Kidney (tissue), 14 donors: Measurements from ENCODE around the gene AKT1. TPM values are rescaled to one million over a fixed set of nuclear protein-coding genes. Genes with fewer than 3 reads are reported as not detected.
A peak's percentile ranks its signal among the peaks of the same experiment; 100 is the strongest.

Experiments used
- DNase-seq, 5 donors: peaks; one replicate each; pipeline ENCODE4 v3.0.0-alpha.2; 2013 to 2020
- FAIRE-seq: peaks from 2 replicates; lab custom pipeline; 2012; peaks lifted over from hg19 to GRCh38; lab: Jason Lieb, UNC
- H3K27ac ChIP-seq, 2 donors: one replicate each; pipeline ENCODE4 v1.7.0; 2013; ENCODE audit warnings: low read depth in 2 of 2, low read length in 2 of 2, inconsistent platforms in 1 of 2
- H3K27me3 ChIP-seq: one replicate; pipeline ENCODE4 v1.7.1; 2013; ENCODE audit warnings: low read length, inconsistent platforms; ENCODE audit not compliant: control insufficient read depth, insufficient read depth
- H3K36me3 ChIP-seq, 3 donors: one replicate each; pipeline versions ENCODE4 v1.7.0 to v1.7.1; 2013; ENCODE audit warnings: low read length in 3 of 3, control low read depth in 1 of 3, inconsistent platforms in 1 of 3; ENCODE audit not compliant: insufficient read depth in 3 of 3, control insufficient read depth in 2 of 3
- H3K4me1 ChIP-seq, 3 donors: one replicate each; pipeline versions ENCODE4 v1.7.0 to v1.7.1; 2013; ENCODE audit warnings: low read length in 3 of 3, inconsistent platforms in 1 of 3, low read depth in 1 of 3; ENCODE audit not compliant: control insufficient read depth in 2 of 3, insufficient read depth in 2 of 3
- H3K4me3 ChIP-seq, 3 donors: one replicate each; pipeline versions ENCODE4 v1.7.0 to v1.8.1; 2013; ENCODE audit warnings: low read length in 3 of 3, control low read depth in 1 of 3, inconsistent platforms in 1 of 3
- H3K9ac ChIP-seq, 3 donors: one replicate each; pipeline versions ENCODE4 v1.7.0 to v1.7.1; 2013; ENCODE audit warnings: low read length in 3 of 3, control low read depth in 1 of 3, inconsistent platforms in 1 of 3
- H3K9me3 ChIP-seq, 3 donors: one replicate each; pipeline versions ENCODE4 v1.7.0 to v1.7.1; 2013; ENCODE audit warnings: low read length in 3 of 3, control low read depth in 1 of 3, inconsistent platforms in 1 of 3; ENCODE audit not compliant: control insufficient read depth in 2 of 3, insufficient read depth in 1 of 3
- CTCF ChIP-seq: IDR thresholded peaks from 3 replicates; pipeline ENCODE4 v1.5.1; 2012; ENCODE audit warnings: mild to moderate bottlenecking, moderate library complexity, borderline replicate concordance; ENCODE audit not compliant: insufficient read depth; ENCODE audit errors: extremely low read depth
- intact Hi-C: fragments of 100-400 bp; cut with DNase I; formaldehyde crosslinking; loops from one replicate; pipeline ENCODE4 v1.11.1; 2022
- polyA plus RNA-seq: library from polyadenylated mRNA; stranded (reverse); fragments of 350-450 nt; fragmentation: Illumina TruSeq; extraction: RNeasy Lipid Tissue Mini Kit (QIAGEN cat#74804); gene quantifications from one replicate; pipeline ENCODE4 v1.2.3, GENCODE V29; 2014; ENCODE audit warnings: low read depth, low replicate concordance; ENCODE audit not compliant: insufficient read depth
- total RNA-seq: library from RNA; stranded (reverse); fragmentation: NEBNext Ultra II Directional; extraction: Animal tissue kit (Norgen Biotek cat#: 25700); gene quantifications from one replicate; pipeline ENCODE4 v1.2.1, GENCODE V29; 2021
- donor health status: control.
- donor health status: control.
- donor health status: control.
- donor health status: control.
- donor health status: control.
- donor health status: DM: yes; HTN: yes; CAD: no.
- donor health status: Normal renal cell carcinoma (clear cell type).

The AKT1 gene
- total and polyA plus RNA-seq, 2 donors from 2014 or later = 70.6 to 125 TPM

GRCh38 chr14:104766863-104767633 is 28.5 kb downstream of the AKT1 start:
- intact Hi-C loops = no loop called here
- DNase-seq (no peak), FAIRE-seq (no peak)
- peaks cover 0 to 3% (median 0%) of the 10 kb centered on the region in 3 donors for H3K9me3 ChIP-seq
- no peak for TF ChIP-seq CTCF
- peak overlapping the region; percentile 23 to 34 for H3K27ac ChIP-seq
- H3K4me3 ChIP-seq = no peak overlapping the region
- no peak overlapping the region for H3K9ac ChIP-seq
- peaks cover 0 to 7% (median 0%) of the 10 kb centered on the region in 3 donors for H3K4me1 ChIP-seq
- H3K27me3 ChIP-seq = no peaks in the 10 kb centered on the region
- no peaks in the 10 kb centered on the region for H3K36me3 ChIP-seq

- intact Hi-C loops = no loop called here
- no peak overlapping the region for H3K9ac ChIP-seq
Measured at GRCh38 chr14:104766256-104766862, 29.2 kb downstream of the AKT1 start.

GRCh38 chr14:104765517-104765916 is 30.0 kb downstream of the AKT1 start:
- no peak overlapping the region for H3K4me3 ChIP-seq
- FAIRE-seq (no peak), DNase-seq (no peak)
- no peaks in the 10 kb centered on the region for H3K27me3 ChIP-seq
- H3K36me3 ChIP-seq = peaks cover 0 to 5% (median 0%) of the 10 kb centered on the region in 3 donors
- intact Hi-C loops = no loop called here
- H3K4me1 ChIP-seq = peaks cover 0 to 7% (median 0%) of the 10 kb centered on the region in 3 donors
- no peak for TF ChIP-seq CTCF
- peaks cover 0 to 3% (median 0%) of the 10 kb centered on the region in 3 donors for H3K9me3 ChIP-seq
- H3K9ac ChIP-seq = no peak overlapping the region
- H3K27ac ChIP-seq = no peak overlapping the region

More at GRCh38 chr14:104766256-104766862, 29.2 kb downstream of the AKT1 start:
- H3K4me1 ChIP-seq = peaks cover 0 to 7% (median 0%) of the 10 kb centered on the region in 3 donors
- H3K9me3 ChIP-seq = peaks cover 0 to 3% (median 0%) of the 10 kb centered on the region in 3 donors
- H3K36me3 ChIP-seq = no peaks in the 10 kb centered on the region
- no peaks in the 10 kb centered on the region for H3K27me3 ChIP-seq
- TF ChIP-seq CTCF = no peak
- no peak for DNase-seq
- no peak overlapping the region for H3K27ac ChIP-seq
- FAIRE-seq = no peak
- H3K4me3 ChIP-seq = no peak overlapping the region
